IPS-11a (cell line): ENCODE data around the gene CACNA1A.

Experiments
- H3K4me3 ChIP-seq: one replicate; pipeline ENCODE4 v1.5.1; 2013; ENCODE audit warnings: low read depth, low read length, control low read depth

The CACNA1A gene

GRCh38 chr19:13493516-13494310 lies 12.6 kb downstream of the CACNA1A start:
- H3K4me3 ChIP-seq: no peak overlapping the region

GRCh38 chr19:13492128-13492527 lies 14.2 kb downstream of the CACNA1A start:
- no peak overlapping the region for H3K4me3 ChIP-seq

GRCh38 chr19:13487985-13488384 lies 18.3 kb downstream of the CACNA1A start:
- H3K4me3 ChIP-seq: no peak overlapping the region

GRCh38 chr19:13484166-13484565 lies 22.1 kb downstream of the CACNA1A start:
- no peak overlapping the region for H3K4me3 ChIP-seq

GRCh38 chr19:13483215-13483614 lies 23.1 kb downstream of the CACNA1A start:
- H3K4me3 ChIP-seq: no peak overlapping the region

- H3K4me3 ChIP-seq: no peak overlapping the region
These were observed 27.7 kb downstream of the CACNA1A start for GRCh38 chr19:13478576-13478975.

GRCh38 chr19:13476071-13476470 lies 30.2 kb downstream of the CACNA1A start:
- no peak overlapping the region for H3K4me3 ChIP-seq

- no peak overlapping the region for H3K4me3 ChIP-seq
These were observed 31.2 kb downstream of the CACNA1A start for GRCh38 chr19:13475044-13475443.

- H3K4me3 ChIP-seq: no peak overlapping the region
These were observed 39.6 kb downstream of the CACNA1A start for GRCh38 chr19:13466697-13467096.

GRCh38 chr19:13463296-13463695 lies 43.0 kb downstream of the CACNA1A start:
- no peak overlapping the region for H3K4me3 ChIP-seq

- no peak overlapping the region for H3K4me3 ChIP-seq
These were observed 44.7 kb downstream of the CACNA1A start for GRCh38 chr19:13461536-13461935.

- no peak overlapping the region for H3K4me3 ChIP-seq
These were observed 46.2 kb downstream of the CACNA1A start for GRCh38 chr19:13460045-13460444.

GRCh38 chr19:13459351-13459750 lies 46.9 kb downstream of the CACNA1A start:
- no peak overlapping the region for H3K4me3 ChIP-seq

- H3K4me3 ChIP-seq: no peak overlapping the region
These were observed 54.8 kb downstream of the CACNA1A start for GRCh38 chr19:13451434-13451995.

GRCh38 chr19:13447978-13448377 lies 58.3 kb downstream of the CACNA1A start:
- no peak overlapping the region for H3K4me3 ChIP-seq

- no peak overlapping the region for H3K4me3 ChIP-seq
These were observed 64.3 kb downstream of the CACNA1A start for GRCh38 chr19:13441810-13442512.

GRCh38 chr19:13437919-13438618 lies 68.2 kb downstream of the CACNA1A start:
- H3K4me3 ChIP-seq: no peak overlapping the region

- H3K4me3 ChIP-seq: no peak overlapping the region
These were observed 69.9 kb downstream of the CACNA1A start for GRCh38 chr19:13436352-13436751.

- H3K4me3 ChIP-seq: no peak overlapping the region
These were observed 75.3 kb downstream of the CACNA1A start for GRCh38 chr19:13430790-13431582.

GRCh38 chr19:13429563-13429962 lies 76.7 kb downstream of the CACNA1A start:
- H3K4me3 ChIP-seq: no peak overlapping the region

GRCh38 chr19:13428352-13428751 lies 77.9 kb downstream of the CACNA1A start:
- H3K4me3 ChIP-seq: no peak overlapping the region
